ENCODE measurements around the gene TMEM273. TPM values are rescaled to one million over a fixed set of nuclear protein-coding genes. Genes with fewer than 3 reads are reported as not detected.

TMEM273 gene
- polyA plus RNA-seq, 1 of the 3 experiments (the other 2 are of a cell fraction) = not detected

DNA sequence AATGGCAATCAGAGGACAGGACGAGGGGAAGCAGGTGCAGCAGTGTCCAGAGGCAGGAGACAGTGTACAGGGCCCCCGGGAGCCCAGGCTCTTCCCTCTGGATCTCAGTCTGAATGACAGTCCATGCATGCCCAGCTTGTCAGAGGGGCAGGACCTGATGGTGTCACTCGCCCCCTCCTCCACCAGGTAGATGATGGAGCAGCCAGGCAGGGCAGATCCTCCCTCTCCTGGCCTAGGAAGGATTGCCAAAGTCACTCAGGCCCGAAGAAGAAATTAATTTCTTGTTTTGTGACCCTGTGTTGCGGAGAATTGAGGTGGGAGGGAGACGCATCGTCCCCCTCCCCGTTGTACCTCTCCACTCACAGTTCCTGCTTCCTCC lies 76.9 kb downstream of the TMEM273 start:
- DNase-seq = no peak
- TF ChIP-seq USF1 (IDR thresholded peaks at IDR 0.05; ENCODE audit: borderline replicate concordance, low read depth) (no peak), MEF2A (IDR thresholded peaks at IDR 0.05; ENCODE audit: borderline replicate concordance, low read depth) (no peak), CHD2 (IDR thresholded peaks at IDR 0.05; ENCODE audit: low read length, partially characterized antibody) (no peak), NFIC (IDR thresholded peaks at IDR 0.05; ENCODE audit: borderline replicate concordance) (no peak), TCF12 (IDR thresholded peaks at IDR 0.05) (no peak), CTCF (IDR thresholded peaks at IDR 0.05) (no peak), RXRA (IDR thresholded peaks at IDR 0.05; ENCODE audit: borderline replicate concordance, low read depth) (no peak), FOXJ3 (CRISPR knock-in tag; IDR thresholded peaks at IDR 0.05) (no peak), ZBTB33 (IDR thresholded peaks at IDR 0.05; ENCODE audit: borderline replicate concordance, low read depth) (no peak), FOXM1 (IDR thresholded peaks at IDR 0.05; ENCODE audit: low read depth) (no peak), RFX5 (IDR thresholded peaks at IDR 0.05; ENCODE audit: low read length) (no peak), MXI1 (IDR thresholded peaks at IDR 0.05; ENCODE audit: low read depth, low read length) (no peak), GATA2 (CRISPR knock-in tag; IDR thresholded peaks at IDR 0.05) (no peak), SIN3A (IDR thresholded peaks at IDR 0.05; ENCODE audit: borderline replicate concordance, low read depth, low read length) (no peak), YY1 (IDR thresholded peaks at IDR 0.05; ENCODE audit: low read depth) (no peak), FOSL2 (IDR thresholded peaks at IDR 0.05; ENCODE audit: borderline replicate concordance, low read depth) (no peak), EZH2phosphoT487 (IDR thresholded peaks at IDR 0.05; ENCODE audit: borderline replicate concordance, low read depth) (no peak), TEAD4 (IDR thresholded peaks at IDR 0.05; ENCODE audit: borderline replicate concordance, insufficient read depth) (no peak), RCOR1 (IDR thresholded peaks at IDR 0.05; ENCODE audit: low read length) (no peak), USF2 (IDR thresholded peaks at IDR 0.05; ENCODE audit: borderline replicate concordance, low read depth, low read length) (no peak)
- H3K4me2 ChIP-seq = no peak overlapping the region
- no peaks in the 10 kb centered on the region for H3K79me2 ChIP-seq (ENCODE audit: insufficient read depth)
- H2AFZ ChIP-seq (ENCODE audit: low read depth) = no peak overlapping the region
- ChIA-PET CTCF (interaction anchor here (0.9 kb wide), 2 partner anchors 408 to 454 kb away, joined by 3 read pairs; no protein-coding TSS in a partner anchor), POLR2A (no interaction called here)
- no peak overlapping the region for H3K4me3 ChIP-seq (ENCODE audit: low read depth in 2 of 2, low read length in 1 of 2)
- no peaks in the 10 kb centered on the region for H3K27me3 ChIP-seq (ENCODE audit: insufficient read depth)
- 48% methylated on average over 6 of the region's 8 CpGs for WGBS (ENCODE audit: low lambda C conversion rate)
- H3K36me3 ChIP-seq (replicated peaks in 1 of 2; ENCODE audit: control insufficient read depth in 1 of 2, insufficient read depth in 2 of 2, low read length in 1 of 2) = no peaks in the 10 kb centered on the region
- H3F3A ChIP-seq (replicated peaks; ENCODE audit: insufficient read depth) = no peaks in the 10 kb centered on the region
- no peak overlapping the region for H3K9ac ChIP-seq
- no peaks in the 10 kb centered on the region for H4K20me1 ChIP-seq (ENCODE audit: insufficient read depth)
- peaks cover 0 to 37% of the 10 kb centered on the region in 2 experiments; a peak in 1 of 4 replicates for H3K4me1 ChIP-seq (ENCODE audit: control insufficient read depth in 1 of 2, insufficient read depth in 2 of 2, low read depth in 1 of 2, low read length in 1 of 2)
- no peak overlapping the region for H3K27ac ChIP-seq (ENCODE audit: low read depth in 2 of 2, low read length in 1 of 2)
- H3K9me2 ChIP-seq = no peaks in the 10 kb centered on the region
- H3K9me3 ChIP-seq = no peaks in the 10 kb centered on the region

Data from SK-N-SH (cell line).